K562 (cell line): ENCODE data around the gene ZNF487. TPM values are rescaled to one million over a fixed set of nuclear protein-coding genes. Genes with fewer than 3 reads are reported as not detected.

Experiments used
- CC2D1A ChIP-seq: fragments of 450-650 bp; IDR thresholded peaks from 2 replicates; pipeline ENCODE4 v1.6.1; 2017; ENCODE audit warnings: mild to moderate bottlenecking
- CCAR2 ChIP-seq: fragments of 200-400 bp; formaldehyde crosslinking; IDR thresholded peaks from 2 replicates; pipeline ENCODE4 v1.6.1; 2017; ENCODE audit warnings: mild to moderate bottlenecking, low read depth, low read length
- DACH1 ChIP-seq: fragments of 450-650 bp; IDR thresholded peaks from 2 replicates; pipeline ENCODE4 v1.6.1; 2018; ENCODE audit not compliant: partially characterized antibody
- DIDO1 ChIP-seq: fragments of 450-650 bp; IDR thresholded peaks from 2 replicates; pipeline ENCODE4 v1.6.1; 2016; ENCODE audit warnings: low read depth, missing biosample characterization, missing genetic modification characterization
- ETV1 ChIP-seq: fragments of 450-650 bp; conservative IDR thresholded peaks from 2 replicates; pipeline ENCODE4 v1.6.1; 2016; ENCODE audit warnings: missing genetic modification characterization, control low read depth, low read depth, missing compliant biosample characterization
- ETV5 ChIP-seq: sonication (generic); formaldehyde crosslinking; IDR thresholded peaks from 2 replicates; pipeline ENCODE4 v1.4.0; 2020; ENCODE audit warnings: low read depth, mild to moderate bottlenecking, missing genetic modification reagents
- FOS ChIP-seq: IDR thresholded peaks from 3 replicates; pipeline ENCODE4 v1.6.1; 2011; ENCODE audit not compliant: insufficient read length; ENCODE audit errors: extremely low read depth
- FOXM1 ChIP-seq, 2 experiments: fragments of 450-650 bp in 1 of 2; sonication (generic) in 1 of 2; formaldehyde crosslinking in 1 of 2; IDR thresholded peaks; 2 replicates each; pipeline versions ENCODE4 v1.6.1 to v1.9.0; 2017 to 2022; ENCODE audit warnings: low read depth in 2 of 2, mild to moderate bottlenecking in 2 of 2, missing genetic modification reagents in 1 of 2, moderate library complexity in 1 of 2
- MXI1 ChIP-seq: IDR thresholded peaks from 2 replicates; pipeline ENCODE4 v1.6.1; 2011; ENCODE audit warnings: low read depth, mild to moderate bottlenecking, improper control_type of control experiment, low read length
- NFIX ChIP-seq: fragments of 250-450 bp; sonication (Bioruptor Pico); IDR thresholded peaks from 2 replicates; pipeline ENCODE4 v1.4.0; 2020; ENCODE audit warnings: low read depth, mild to moderate bottlenecking, moderate library complexity
- PCBP2 ChIP-seq: fragments of 200-400 bp; formaldehyde crosslinking; IDR thresholded peaks from 2 replicates; pipeline ENCODE4 v1.6.1; 2018; ENCODE audit warnings: low read length, low read depth, mild to moderate bottlenecking, moderate library complexity; ENCODE audit not compliant: poor library complexity, severe bottlenecking
- SETDB1 ChIP-seq: IDR thresholded peaks from one replicate; pipeline ENCODE4 v1.6.1; 2012; ENCODE audit warnings: low read length, control low read depth, inconsistent platforms
- STAG1 ChIP-seq: sonication (generic); formaldehyde crosslinking; IDR thresholded peaks from 2 replicates; pipeline ENCODE4 v1.5.0; 2020; ENCODE audit warnings: missing genetic modification reagents, borderline replicate concordance
- TARDBP ChIP-seq: fragments of 450-650 bp; IDR thresholded peaks from 2 replicates; pipeline ENCODE4 v1.6.1; 2016
- ZNF253 ChIP-seq: fragments of 250-450 bp; sonication (Bioruptor Pico); conservative IDR thresholded peaks from 2 replicates; pipeline ENCODE4 v1.6.1; 2021; ENCODE audit warnings: mild to moderate bottlenecking
- ZNF436 ChIP-seq: fragments of 250-450, 450-650 bp; sonication (Bioruptor Pico); formaldehyde crosslinking; IDR thresholded peaks from 2 replicates; pipeline ENCODE4 v1.7.0; 2020; ENCODE audit warnings: mild to moderate bottlenecking
- ZNF584 ChIP-seq: fragments of 200-800 bp; sonication (Bioruptor generic); IDR thresholded peaks from 2 replicates; pipeline ENCODE4 v1.6.1; 2016; ENCODE audit warnings: low read depth, mild to moderate bottlenecking, missing genetic modification characterization, missing compliant biosample characterization
- ZNF644 ChIP-seq: fragments of 200-800 bp; sonication (Bioruptor generic); IDR thresholded peaks from 2 replicates; pipeline ENCODE4 v1.6.1; 2016; ENCODE audit warnings: low read depth, missing genetic modification characterization, missing compliant biosample characterization
- polyA plus RNA-seq, 8 experiments: library from polyadenylated mRNA; depleted of rRNA in 4 of 8; stranded (reverse) in 5 of 8; unstranded in 3 of 8; fragments of >200 nt; fragmentation: Nextera tagmentation in 2 of 8; fragmentation: Illumina TruSeq in 1 of 8; extraction: Ambion mirVana in 2 of 8; extraction: Trizol in 1 of 8; gene quantifications; 2 replicates each; pipeline versions ENCODE4 v1.2.1 to v1.2.3, GENCODE V29; 2011 to 2014; ENCODE audit warnings: inconsistent platforms in 1 of 8, missing spikeins in 1 of 8
- total RNA-seq, 7 experiments: library from RNA; depleted of rRNA in 6 of 7; stranded (reverse); fragments of >200 nt in 6 of 7; fragmentation: Illumina TruSeq in 2 of 7; extraction: Trizol in 2 of 7; gene quantifications; 2 replicates each; pipeline versions ENCODE4 v1.2.1 to v1.2.3, GENCODE V29; 2011 to 2021; ENCODE audit warnings: low replicate concordance in 1 of 7
- TF ChIP-seq, protein P1 (sequence below): fragments of 250-450 bp; sonication (Bioruptor Pico); IDR thresholded peaks from 2 replicates; pipeline ENCODE4 v1.4.0; 2020; ENCODE audit warnings: mild to moderate bottlenecking, moderate library complexity
- TF ChIP-seq, protein P2 (sequence below): fragments of 250-450 bp; sonication (Bioruptor Pico); IDR thresholded peaks from 2 replicates; pipeline ENCODE4 v1.5.0; 2021; ENCODE audit warnings: mild to moderate bottlenecking, moderate library complexity
- TF ChIP-seq, protein P3 (sequence below): conservative IDR thresholded peaks from 2 replicates; pipeline ENCODE4 v1.6.1; 2011; ENCODE audit warnings: low read depth, mild to moderate bottlenecking, low read length; ENCODE audit not compliant: control insufficient read depth

The ZNF487 gene
- total and polyA plus RNA-seq, 9 of the 15 experiments (the other 6 are each of a cell fraction or from before 2014, with no cell fraction given) = 1.9 to 6.5 (median 4.2) TPM

DNA sequence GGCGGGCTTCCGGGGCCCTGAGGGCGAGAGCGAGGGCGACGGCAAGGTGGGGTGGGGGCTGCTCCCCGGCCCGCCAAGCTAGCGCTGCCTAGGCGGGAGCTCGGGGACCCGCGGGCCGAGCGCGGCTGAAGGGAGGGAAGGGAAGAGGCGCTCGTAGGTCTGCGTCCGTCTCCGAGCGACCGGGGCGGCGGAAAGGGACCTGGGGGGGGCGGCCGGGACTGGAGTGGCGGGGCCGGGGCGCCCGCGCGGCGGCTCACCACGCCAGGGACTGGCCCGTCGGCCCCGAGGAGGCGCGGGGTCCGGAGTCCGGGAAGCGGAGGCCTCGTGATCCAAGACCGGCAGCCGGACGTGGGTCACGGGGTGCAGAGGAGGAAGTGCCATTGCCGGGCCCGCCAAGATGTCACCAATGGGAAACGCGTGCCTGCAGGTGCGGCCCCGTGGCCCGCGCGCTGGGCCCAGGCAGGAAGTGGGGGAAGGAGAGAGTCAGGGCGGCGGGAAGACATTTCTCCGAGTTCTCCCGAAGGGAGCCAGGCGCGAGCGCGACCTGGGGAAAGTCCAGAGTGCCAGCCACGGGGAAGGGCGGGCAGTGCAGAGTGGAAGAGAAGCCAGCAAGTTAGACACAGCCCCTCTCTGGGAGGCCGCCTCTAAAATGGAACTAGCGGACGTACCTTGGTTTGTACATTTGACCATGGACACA lies 39.8 kb upstream of the ZNF487 start (continued):
- TF ChIP-seq, protein P1, sequence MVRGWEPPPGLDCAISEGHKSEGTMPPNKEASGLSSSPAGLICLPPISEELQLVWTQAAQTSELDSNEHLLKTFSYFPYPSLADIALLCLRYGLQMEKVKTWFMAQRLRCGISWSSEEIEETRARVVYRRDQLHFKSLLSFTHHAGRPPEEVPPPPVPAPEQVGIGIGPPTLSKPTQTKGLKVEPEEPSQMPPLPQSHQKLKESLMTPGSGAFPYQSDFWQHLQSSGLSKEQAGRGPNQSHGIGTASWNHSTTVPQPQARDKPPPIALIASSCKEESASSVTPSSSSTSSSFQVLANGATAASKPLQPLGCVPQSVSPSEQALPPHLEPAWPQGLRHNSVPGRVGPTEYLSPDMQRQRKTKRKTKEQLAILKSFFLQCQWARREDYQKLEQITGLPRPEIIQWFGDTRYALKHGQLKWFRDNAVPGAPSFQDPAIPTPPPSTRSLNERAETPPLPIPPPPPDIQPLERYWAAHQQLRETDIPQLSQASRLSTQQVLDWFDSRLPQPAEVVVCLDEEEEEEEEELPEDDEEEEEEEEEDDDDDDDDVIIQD (CRISPR knock-in tag) = no peak
- TF ChIP-seq ZNF584 (CRISPR knock-in tag) = no peak; the same call in 1 of the 2 replicates
- TF ChIP-seq ZNF644 (tag) = no peak
- peak; percentile 100 for TF ChIP-seq PCBP2
- no peak for TF ChIP-seq CCAR2
- TF ChIP-seq ZNF436 = no peak
- no peak for TF ChIP-seq DIDO1 (tag)
- TF ChIP-seq FOXM1 (IDR thresholded peaks at IDR 0.05; ENCODE audit: low read depth) = no peak
- peak; percentile 59; the same call in 1 of the 2 replicates for TF ChIP-seq FOXM1 (CRISPR knock-in tag; IDR thresholded peaks at IDR 0.05; ENCODE audit: low read depth)
- peak; percentile 97 for TF ChIP-seq ETV1 (tag)
- peak; percentile 87 for TF ChIP-seq TARDBP
- TF ChIP-seq, protein P2, sequence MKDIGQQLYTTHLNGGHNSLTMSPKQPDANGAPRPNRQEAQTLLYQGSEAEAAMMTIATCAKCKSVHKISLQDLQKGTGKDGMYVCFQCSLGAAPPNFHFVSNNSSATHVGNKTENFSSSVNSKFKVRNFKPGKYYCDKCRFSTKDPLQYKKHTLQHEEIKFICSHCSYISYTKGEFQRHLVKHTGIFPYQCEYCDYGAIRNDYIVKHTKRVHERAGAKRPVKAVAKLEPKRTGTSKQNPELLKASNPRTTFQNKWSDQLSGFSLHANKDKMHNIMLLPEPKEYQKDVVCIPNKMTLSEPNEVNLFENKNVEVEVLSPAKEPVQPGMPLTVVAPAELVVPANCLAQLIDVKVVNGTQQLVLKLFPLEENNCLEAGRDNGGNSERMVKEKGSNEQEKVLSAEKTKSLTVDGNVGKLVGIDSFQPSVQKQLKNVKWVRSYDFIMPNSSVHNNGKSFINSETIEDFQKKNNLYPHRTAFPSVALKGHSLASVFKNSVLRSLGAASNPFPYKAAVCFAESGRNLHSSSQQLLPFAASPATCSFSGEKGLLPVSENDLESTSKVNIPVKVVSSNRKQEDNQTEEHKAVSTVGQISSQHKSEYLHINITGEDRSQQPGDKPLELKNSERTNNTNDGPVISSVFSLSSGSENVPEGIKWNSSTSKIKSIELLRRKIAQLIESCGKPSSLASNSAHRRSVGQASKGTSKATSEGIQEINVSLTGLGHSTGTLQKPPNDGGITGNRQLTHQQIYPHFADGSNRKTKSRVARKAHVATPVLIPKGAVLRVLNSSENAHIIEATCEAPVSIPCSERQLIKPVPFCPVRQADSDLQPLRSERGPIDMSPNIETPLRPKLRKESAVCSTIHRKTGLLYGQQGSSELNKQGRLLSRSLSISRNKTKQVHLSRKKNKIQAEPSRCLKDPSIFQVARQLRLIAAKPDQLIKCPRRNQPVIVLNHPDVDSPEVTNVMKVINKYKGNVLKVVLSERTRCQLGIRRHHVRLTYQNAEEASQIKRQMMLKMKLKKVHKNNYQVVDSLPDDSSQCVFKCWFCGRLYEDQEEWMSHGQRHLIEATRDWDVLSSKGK (CRISPR knock-in tag) = no peak
- TF ChIP-seq, protein P3, sequence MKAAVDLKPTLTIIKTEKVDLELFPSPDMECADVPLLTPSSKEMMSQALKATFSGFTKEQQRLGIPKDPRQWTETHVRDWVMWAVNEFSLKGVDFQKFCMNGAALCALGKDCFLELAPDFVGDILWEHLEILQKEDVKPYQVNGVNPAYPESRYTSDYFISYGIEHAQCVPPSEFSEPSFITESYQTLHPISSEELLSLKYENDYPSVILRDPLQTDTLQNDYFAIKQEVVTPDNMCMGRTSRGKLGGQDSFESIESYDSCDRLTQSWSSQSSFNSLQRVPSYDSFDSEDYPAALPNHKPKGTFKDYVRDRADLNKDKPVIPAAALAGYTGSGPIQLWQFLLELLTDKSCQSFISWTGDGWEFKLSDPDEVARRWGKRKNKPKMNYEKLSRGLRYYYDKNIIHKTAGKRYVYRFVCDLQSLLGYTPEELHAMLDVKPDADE = peak; percentile 89; the same call in 1 of the 2 replicates
- TF ChIP-seq FOS = no peak
- no peak for TF ChIP-seq DACH1
- TF ChIP-seq CC2D1A = no peak
- peak; percentile 93 for TF ChIP-seq ETV5 (CRISPR knock-in tag)
- no peak for TF ChIP-seq ZNF253 (CRISPR knock-in tag)
- TF ChIP-seq MXI1 = peak; percentile 74
- no peak for TF ChIP-seq STAG1
- no peak for TF ChIP-seq NFIX (CRISPR knock-in tag)
- no peak for TF ChIP-seq SETDB1
